Body of pancreas (tissue), 4 donors: ENCODE data around the gene CCDC86.

ENCODE experiments used
- CTCF ChIP-seq, 7 experiments: fragments of 450-650 bp in 4 of 7; fragments of 200-600 bp in 3 of 7; sonication (generic) in 3 of 7; IDR thresholded peaks; one replicate each; pipeline ENCODE4 v1.5.1; 2016 to 2019; ENCODE audit warnings: antibody characterized with exemption in 7 of 7
- POLR2A ChIP-seq, 3 donors: fragments of 450-650 bp; IDR thresholded peaks; one replicate each; pipeline ENCODE4 v1.6.1; 2016; ENCODE audit warnings: antibody characterized with exemption in 3 of 3, mild to moderate bottlenecking in 2 of 3

GRCh38 chr11:60879971-60880588, 38.2 kb downstream of the CCDC86 start:
- no peak for TF ChIP-seq POLR2A (IDR thresholded peaks at IDR 0.05)
- no peak for TF ChIP-seq CTCF (IDR thresholded peaks at IDR 0.05)
